Measurements from ENCODE around the gene PARD3. TPM values are rescaled to one million over a fixed set of nuclear protein-coding genes. Genes with fewer than 3 reads are reported as not detected.

Gene PARD3
- total RNA-seq, 1 experiment from 2014 or later, result 44.2 TPM

GRCh38 chr10:34184939-34185386 lies 630.1 kb downstream of the PARD3 start:
- in situ Hi-C loops (cut with HindIII; ENCODE audit: low pct_unique_long_range_greater_than_20kb, low sequenced_read_pairs), result no loop called here
- DNase-seq (ENCODE audit: low read depth, low spot score), result no peak

- in situ Hi-C loops (cut with HindIII; ENCODE audit: low pct_unique_long_range_greater_than_20kb, low sequenced_read_pairs), result no loop called here
- no peak for DNase-seq (ENCODE audit: low read depth, low spot score)
Measured at GRCh38 chr10:34184397-34184796, 630.7 kb downstream of the PARD3 start.

- in situ Hi-C loops (cut with HindIII; ENCODE audit: low pct_unique_long_range_greater_than_20kb, low sequenced_read_pairs), result no loop called here
- no peak for DNase-seq (ENCODE audit: low read depth, low spot score)
Measured at GRCh38 chr10:34183016-34183796, 631.9 kb downstream of the PARD3 start.

- no peak for DNase-seq (ENCODE audit: low read depth, low spot score)
- in situ Hi-C loops (cut with HindIII; ENCODE audit: low pct_unique_long_range_greater_than_20kb, low sequenced_read_pairs), result no loop called here
Measured at GRCh38 chr10:34181553-34182300, 633.4 kb downstream of the PARD3 start.

- in situ Hi-C loops (cut with HindIII; ENCODE audit: low pct_unique_long_range_greater_than_20kb, low sequenced_read_pairs), result no loop called here
Measured at GRCh38 chr10:34180749-34181148, 634.3 kb downstream of the PARD3 start.

GRCh38 chr10:34179280-34179679 lies 635.8 kb downstream of the PARD3 start:
- in situ Hi-C loops (cut with HindIII; ENCODE audit: low pct_unique_long_range_greater_than_20kb, low sequenced_read_pairs), result no loop called here

More at GRCh38 chr10:34180749-34181148, 634.3 kb downstream of the PARD3 start:
- no peak for DNase-seq (ENCODE audit: low read depth, low spot score)

GRCh38 chr10:34178756-34179155 lies 636.3 kb downstream of the PARD3 start:
- in situ Hi-C loops (cut with HindIII; ENCODE audit: low pct_unique_long_range_greater_than_20kb, low sequenced_read_pairs), result no loop called here
- DNase-seq (ENCODE audit: low read depth, low spot score), result no peak

More at GRCh38 chr10:34179280-34179679, 635.8 kb downstream of the PARD3 start:
- no peak for DNase-seq (ENCODE audit: low read depth, low spot score)

- in situ Hi-C loops (cut with HindIII; ENCODE audit: low pct_unique_long_range_greater_than_20kb, low sequenced_read_pairs), result no loop called here
Measured at GRCh38 chr10:34178196-34178595, 636.9 kb downstream of the PARD3 start.

GRCh38 chr10:34177445-34177844 lies 637.7 kb downstream of the PARD3 start:
- in situ Hi-C loops (cut with HindIII; ENCODE audit: low pct_unique_long_range_greater_than_20kb, low sequenced_read_pairs), result no loop called here
- DNase-seq (ENCODE audit: low read depth, low spot score), result no peak

More at GRCh38 chr10:34178196-34178595, 636.9 kb downstream of the PARD3 start:
- DNase-seq (ENCODE audit: low read depth, low spot score), result no peak

GRCh38 chr10:34176351-34176750 lies 638.7 kb downstream of the PARD3 start:
- DNase-seq (ENCODE audit: low read depth, low spot score), result no peak

GRCh38 chr10:34175121-34175520 lies 640.0 kb downstream of the PARD3 start:
- in situ Hi-C loops (cut with HindIII; ENCODE audit: low pct_unique_long_range_greater_than_20kb, low sequenced_read_pairs), result no loop called here
- DNase-seq (ENCODE audit: low read depth, low spot score), result no peak

More at GRCh38 chr10:34176351-34176750, 638.7 kb downstream of the PARD3 start:
- in situ Hi-C loops (cut with HindIII; ENCODE audit: low pct_unique_long_range_greater_than_20kb, low sequenced_read_pairs), result no loop called here

GRCh38 chr10:34172936-34173533 lies 642.1 kb downstream of the PARD3 start:
- DNase-seq (ENCODE audit: low read depth, low spot score), result no peak
- in situ Hi-C loops (cut with HindIII; ENCODE audit: low pct_unique_long_range_greater_than_20kb, low sequenced_read_pairs), result no loop called here

- DNase-seq (ENCODE audit: low read depth, low spot score), result no peak
- in situ Hi-C loops (cut with HindIII; ENCODE audit: low pct_unique_long_range_greater_than_20kb, low sequenced_read_pairs), result no loop called here
Measured at GRCh38 chr10:34171957-34172527, 643.1 kb downstream of the PARD3 start.

GRCh38 chr10:34169677-34170076 lies 645.4 kb downstream of the PARD3 start:
- DNase-seq (ENCODE audit: low read depth, low spot score), result no peak
- in situ Hi-C loops (cut with HindIII; ENCODE audit: low pct_unique_long_range_greater_than_20kb, low sequenced_read_pairs), result no loop called here

- in situ Hi-C loops (cut with HindIII; ENCODE audit: low pct_unique_long_range_greater_than_20kb, low sequenced_read_pairs), result no loop called here
- DNase-seq (ENCODE audit: low read depth, low spot score), result no peak
Measured at GRCh38 chr10:34169131-34169530, 646.0 kb downstream of the PARD3 start.

GRCh38 chr10:34168439-34168838 lies 646.7 kb downstream of the PARD3 start:
- no peak for DNase-seq (ENCODE audit: low read depth, low spot score)
- in situ Hi-C loops (cut with HindIII; ENCODE audit: low pct_unique_long_range_greater_than_20kb, low sequenced_read_pairs), result no loop called here

GRCh38 chr10:34166823-34167222 lies 648.3 kb downstream of the PARD3 start:
- no peak for DNase-seq (ENCODE audit: low read depth, low spot score)
- in situ Hi-C loops (cut with HindIII; ENCODE audit: low pct_unique_long_range_greater_than_20kb, low sequenced_read_pairs), result no loop called here

- in situ Hi-C loops (cut with HindIII; ENCODE audit: low pct_unique_long_range_greater_than_20kb, low sequenced_read_pairs), result no loop called here
- DNase-seq (ENCODE audit: low read depth, low spot score), result no peak
Measured at GRCh38 chr10:34166354-34166753, 648.7 kb downstream of the PARD3 start.
